Spinal cord (tissue), 10 donors: ENCODE measurements around the gene TUT4. TPM values are rescaled to one million over a fixed set of nuclear protein-coding genes. Genes with fewer than 3 reads are reported as not detected.
A peak's percentile ranks its signal among the peaks of the same experiment; 100 is the strongest.

Experiments
- DNase-seq, 6 donors: peaks; one replicate each; pipeline versions ENCODE4 v3.0.0 to v3.0.0-alpha.2; 2013 to 2015; ENCODE audit warnings: low spot score in 6 of 6, low read depth in 4 of 6
- H3K27ac ChIP-seq: one replicate; pipeline ENCODE4 v1.5.1; 2013; ENCODE audit warnings: low read depth, low read length, control low read depth
- H3K27me3 ChIP-seq: one replicate; pipeline ENCODE4 v1.6.1; 2013; ENCODE audit warnings: low read length; ENCODE audit not compliant: control insufficient read depth, insufficient read depth
- H3K36me3 ChIP-seq: one replicate; pipeline ENCODE4 v1.6.1; 2013; ENCODE audit warnings: low read length; ENCODE audit not compliant: control insufficient read depth, insufficient read depth
- H3K4me1 ChIP-seq: one replicate; pipeline ENCODE4 v1.6.1; 2013; ENCODE audit warnings: low read length; ENCODE audit not compliant: control insufficient read depth, insufficient read depth
- H3K4me3 ChIP-seq: one replicate; pipeline ENCODE4 v1.5.1; 2013; ENCODE audit warnings: low read depth, low read length, control low read depth
- H3K9me3 ChIP-seq: one replicate; pipeline ENCODE4 v1.6.1; 2013; ENCODE audit warnings: low read length; ENCODE audit not compliant: control insufficient read depth, insufficient read depth
- WGBS: methylation state at CpG from one replicate; pipeline ENCODE4 v1.1.5; 2013; ENCODE audit warnings: missing lambda C conversion rate; ENCODE audit not compliant: insufficient coverage; 5-methylcytosine and 5-hydroxymethylcytosine counted together
- polyA plus RNA-seq, 2 donors: library from polyadenylated mRNA; unstranded; fragments of 120-200 nt; gene quantifications; one replicate each; pipeline ENCODE4 v1.2.1, GENCODE V29; 2013; ENCODE audit not compliant: insufficient read length in 2 of 2
- total RNA-seq, 2 donors: library from RNA; depleted of rRNA in 1 of 2; stranded (reverse); fragments of 120-200 nt in 1 of 2; fragments of >200 nt in 1 of 2; gene quantifications; one replicate each; pipeline versions ENCODE4 v1.2.3 to v1.2.4, GENCODE V29; 2013 to 2014
- donor health status: healthy.

TUT4 gene
- total and polyA plus RNA-seq, 4 donors: 59.8 to 99.8 (median 84.5) TPM

DNA sequence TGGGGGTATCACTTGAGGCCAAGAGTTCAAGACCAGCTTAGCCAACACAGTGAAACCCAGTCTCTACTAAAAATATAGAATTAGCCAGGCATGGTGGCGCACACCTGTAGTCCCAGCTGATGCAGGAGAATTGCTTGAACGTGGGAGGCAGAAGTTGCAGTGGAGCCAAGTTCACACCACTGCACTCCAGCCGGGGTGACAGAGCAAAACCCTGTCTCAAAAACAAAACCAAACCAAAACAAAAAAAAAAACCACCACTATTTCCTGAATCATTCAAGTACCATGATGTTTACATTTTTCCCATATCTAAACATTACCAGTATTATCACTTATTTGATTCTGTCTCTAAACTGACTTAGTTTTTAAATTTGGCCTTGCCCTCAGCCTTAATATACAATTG lies 29.5 kb downstream of the TUT4 start:
- Histone ChIP-seq H3K4me1 (no peaks in the 10 kb centered on the region), H3K9me3 (no peaks in the 10 kb centered on the region), H3K27me3 (no peaks in the 10 kb centered on the region), H3K36me3 (peaks cover 17% of the 10 kb centered on the region), H3K4me3 (no peak overlapping the region), H3K27ac (no peak overlapping the region)
- no peak for DNase-seq
- WGBS: 91% methylated on average over 3 of the region's 3 CpGs

DNA sequence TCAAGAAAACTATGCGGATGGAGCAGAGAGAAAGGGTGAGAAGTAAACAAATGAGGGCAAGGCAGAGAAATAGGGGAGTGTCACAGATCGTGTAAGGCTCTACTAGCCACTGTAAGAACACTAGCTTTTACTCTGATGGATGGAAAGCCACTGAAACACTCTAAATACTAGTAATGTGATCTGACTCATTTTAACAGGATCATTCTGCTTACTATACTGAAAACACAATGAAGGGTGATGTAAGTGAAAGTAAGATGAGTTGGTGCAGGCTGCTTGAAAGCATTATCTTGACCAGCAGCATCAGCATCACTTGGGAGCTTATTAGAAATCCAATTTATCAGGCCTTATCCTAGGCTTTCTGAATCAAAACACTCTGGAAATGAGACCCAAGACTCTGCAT lies 32.7 kb downstream of the TUT4 start:
- Histone ChIP-seq H3K27ac (no peak overlapping the region), H3K36me3 (peaks cover 17% of the 10 kb centered on the region), H3K4me1 (no peaks in the 10 kb centered on the region), H3K4me3 (no peak overlapping the region), H3K9me3 (no peaks in the 10 kb centered on the region), H3K27me3 (no peaks in the 10 kb centered on the region)
- DNase-seq: no peak
- WGBS: no CpG with 5 or more reads among the region's 2 CpGs

DNA sequence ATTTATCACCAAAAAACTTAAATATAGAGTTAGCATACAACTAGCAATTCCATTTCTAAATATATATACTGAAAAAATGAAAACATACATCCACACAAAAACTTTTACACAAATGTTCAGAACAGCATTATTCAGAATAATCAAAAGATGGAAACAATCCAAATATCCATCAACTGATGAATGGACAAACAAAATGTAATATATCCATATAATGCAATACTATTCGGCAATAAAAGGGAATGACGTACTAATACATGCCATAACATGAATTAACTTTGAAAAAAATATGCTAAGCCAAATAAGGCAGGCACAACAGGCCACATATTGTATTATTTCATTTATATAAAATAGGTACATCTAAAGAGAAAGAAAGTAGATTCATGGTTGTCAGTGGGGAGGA lies 33.9 kb downstream of the TUT4 start:
- Histone ChIP-seq H3K36me3 (peaks cover 8% of the 10 kb centered on the region), H3K27ac (no peak overlapping the region), H3K27me3 (no peaks in the 10 kb centered on the region), H3K4me3 (no peak overlapping the region), H3K4me1 (no peaks in the 10 kb centered on the region), H3K9me3 (no peaks in the 10 kb centered on the region)
- no peak for DNase-seq
- WGBS: no CpG with 5 or more reads among the region's 2 CpGs

DNA sequence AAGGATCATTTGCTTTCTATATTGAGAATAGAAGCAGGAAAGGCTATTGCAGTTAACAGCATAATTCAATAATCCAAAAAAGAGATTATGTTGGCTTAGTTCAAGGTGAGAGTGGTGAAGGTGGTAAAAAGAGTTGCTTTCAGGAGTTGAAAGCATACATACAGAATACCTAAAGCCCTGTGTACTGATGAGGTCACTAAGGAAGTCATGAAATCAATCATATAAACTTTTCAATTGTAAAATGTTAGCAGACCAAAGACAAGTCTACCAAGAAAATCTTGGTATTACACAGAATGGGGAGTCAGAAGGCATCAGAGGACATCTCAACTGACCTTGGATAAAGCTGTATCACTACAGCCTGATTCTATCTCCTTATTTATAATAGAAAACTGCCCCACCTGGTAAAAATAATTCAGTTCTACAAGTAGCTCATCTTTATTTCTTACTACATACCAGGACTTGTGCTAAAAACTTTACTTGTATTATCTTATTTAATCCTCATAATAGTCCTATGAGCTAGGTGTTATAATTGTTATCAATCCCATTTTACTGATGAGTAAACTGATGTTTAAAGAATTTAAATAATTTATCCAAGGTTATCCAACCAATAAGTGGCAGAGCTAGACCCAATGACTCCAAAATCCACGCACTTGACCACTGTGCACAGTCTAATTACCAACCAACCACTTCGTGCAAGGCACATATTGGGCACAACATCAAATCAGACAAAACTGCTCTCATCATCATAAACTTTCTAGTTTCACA lies 40.9 kb downstream of the TUT4 start:
- peaks cover 9% of the 10 kb centered on the region for H3K36me3 ChIP-seq
- 100% methylated on average over 1 of the region's 2 CpGs for WGBS
- no peaks in the 10 kb centered on the region for H3K9me3 ChIP-seq
- no peak for DNase-seq
- H3K4me3 ChIP-seq: no peak overlapping the region
- no peaks in the 10 kb centered on the region for H3K4me1 ChIP-seq
- H3K27me3 ChIP-seq: no peaks in the 10 kb centered on the region
- H3K27ac ChIP-seq: no peak overlapping the region

DNA sequence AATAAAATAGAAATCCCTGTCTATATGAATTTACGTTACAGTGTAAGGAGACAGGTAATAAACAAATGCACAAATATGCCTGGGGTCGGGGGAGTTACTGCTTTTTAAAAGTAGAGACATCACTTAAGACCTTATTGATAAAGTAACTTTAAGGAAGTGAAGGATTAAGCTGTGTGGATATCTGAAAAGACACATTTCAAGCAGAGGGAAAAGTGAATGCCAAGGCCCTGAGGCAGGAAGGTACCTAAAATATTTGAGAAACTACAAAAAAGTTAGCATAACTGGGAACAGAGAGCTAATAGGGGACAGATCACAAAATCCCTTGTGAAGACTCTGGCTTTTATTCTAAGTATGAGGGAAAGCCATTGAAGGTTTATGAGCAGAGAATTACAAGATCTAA lies 41.5 kb downstream of the TUT4 start:
- H3K4me1 ChIP-seq: no peaks in the 10 kb centered on the region
- peaks cover 9% of the 10 kb centered on the region for H3K36me3 ChIP-seq
- no peak for DNase-seq
- no peaks in the 10 kb centered on the region for H3K27me3 ChIP-seq
- no peaks in the 10 kb centered on the region for H3K9me3 ChIP-seq
- H3K27ac ChIP-seq: no peak overlapping the region
- 100% methylated on average over 1 of the region's 2 CpGs for WGBS
- no peak overlapping the region for H3K4me3 ChIP-seq

DNA sequence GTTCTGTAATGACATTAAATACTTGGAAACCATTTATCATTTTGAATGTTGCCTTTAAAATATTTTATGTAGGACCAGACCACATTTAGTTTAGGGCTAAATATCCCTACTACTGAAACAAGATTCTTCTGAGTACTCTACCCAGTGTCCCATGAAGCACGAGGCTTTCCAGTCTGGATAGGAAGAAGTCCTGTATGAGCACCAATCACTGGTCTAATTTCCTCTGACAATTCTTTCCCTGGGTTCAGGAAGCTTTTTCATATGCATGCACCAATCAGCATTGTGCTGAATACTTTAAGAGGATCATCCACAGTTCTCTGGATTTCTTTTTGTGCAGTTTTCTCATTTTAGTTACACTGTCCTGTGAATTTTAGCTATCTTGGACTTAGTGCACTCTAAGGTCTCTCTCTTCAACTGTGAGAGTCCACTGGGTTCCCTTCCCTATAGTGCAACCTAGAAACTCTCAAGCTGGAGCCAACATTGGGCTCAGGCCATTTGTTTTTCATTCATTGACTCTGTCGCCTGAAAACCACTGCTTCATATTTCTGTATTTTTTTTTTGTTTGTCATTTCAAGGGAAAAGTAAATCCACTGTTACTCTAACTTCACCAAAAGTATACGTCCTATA lies 45.9 kb downstream of the TUT4 start:
- Histone ChIP-seq H3K4me3 (no peak overlapping the region), H3K36me3 (peaks cover 8% of the 10 kb centered on the region), H3K4me1 (no peaks in the 10 kb centered on the region), H3K27ac (no peak overlapping the region), H3K9me3 (no peaks in the 10 kb centered on the region), H3K27me3 (no peaks in the 10 kb centered on the region)
- DNase-seq: no peak
- WGBS: no CpG with 5 or more reads among the region's 3 CpGs

DNA sequence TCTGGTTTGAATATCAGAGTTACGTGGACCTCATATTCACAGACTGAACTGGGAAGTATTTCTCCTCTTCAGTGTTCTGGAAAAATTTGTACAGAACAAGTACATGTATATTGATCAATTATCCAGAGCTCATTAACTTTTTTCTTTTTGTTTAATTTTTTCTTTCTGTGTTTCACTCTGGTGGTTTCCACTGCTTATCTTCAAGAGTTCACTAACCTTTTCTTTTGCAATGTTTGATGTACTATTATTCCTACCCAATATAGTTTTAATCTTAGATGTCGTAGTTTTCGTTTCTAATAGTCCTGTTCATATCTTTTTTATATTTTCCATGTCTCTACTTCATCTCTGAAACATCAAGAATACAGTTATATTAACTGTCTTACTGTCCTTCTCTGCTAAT lies 46.5 kb downstream of the TUT4 start:
- no peaks in the 10 kb centered on the region for H3K9me3 ChIP-seq
- peaks cover 8% of the 10 kb centered on the region for H3K36me3 ChIP-seq
- no peak for DNase-seq
- H3K4me1 ChIP-seq: no peaks in the 10 kb centered on the region
- WGBS: no CpG with 5 or more reads among the region's 3 CpGs
- H3K27ac ChIP-seq: no peak overlapping the region
- no peak overlapping the region for H3K4me3 ChIP-seq
- no peaks in the 10 kb centered on the region for H3K27me3 ChIP-seq

DNA sequence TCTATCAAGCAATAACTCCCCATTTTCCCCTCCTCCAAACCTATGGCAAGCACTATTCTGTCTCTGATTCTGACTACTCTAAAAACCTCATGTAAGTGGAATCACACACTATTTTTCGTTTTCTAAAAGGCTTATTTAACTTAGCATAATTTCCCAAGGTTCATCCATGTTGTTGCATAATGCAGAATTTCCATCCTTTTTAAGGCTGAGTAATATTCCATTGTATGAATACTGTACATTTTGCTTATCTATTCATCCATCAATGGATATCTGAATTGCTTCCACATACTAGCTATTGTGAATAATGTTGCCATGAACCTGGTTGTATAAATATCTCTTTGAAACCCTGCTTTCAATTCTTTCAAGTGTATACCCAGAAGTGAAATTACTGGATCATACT lies 48.2 kb downstream of the TUT4 start:
- peaks cover 8% of the 10 kb centered on the region for H3K36me3 ChIP-seq
- no CpG with 5 or more reads among the region's 1 CpG for WGBS
- H3K27me3 ChIP-seq: no peaks in the 10 kb centered on the region
- no peaks in the 10 kb centered on the region for H3K9me3 ChIP-seq
- H3K27ac ChIP-seq: no peak overlapping the region
- DNase-seq: no peak
- no peak overlapping the region for H3K4me3 ChIP-seq
- H3K4me1 ChIP-seq: no peaks in the 10 kb centered on the region

DNA sequence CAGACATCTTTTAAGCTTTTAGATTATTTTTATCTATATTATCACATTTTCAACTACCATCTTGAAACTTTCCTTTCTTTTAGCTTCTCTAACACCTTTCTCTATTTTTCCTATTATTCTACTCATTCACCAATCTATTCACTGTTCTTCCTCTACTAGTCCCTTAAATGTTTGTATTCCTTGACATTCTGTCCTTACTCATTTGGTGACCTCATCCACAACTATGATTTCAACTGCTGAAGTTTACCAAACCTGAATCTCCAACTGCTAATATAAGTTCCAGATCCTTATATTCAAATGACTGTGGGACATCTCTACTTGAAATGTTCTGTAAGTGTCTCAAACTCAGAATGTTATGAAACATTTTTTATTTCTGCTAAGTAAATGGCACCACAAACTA lies 49.2 kb downstream of the TUT4 start:
- no peaks in the 10 kb centered on the region for H3K27me3 ChIP-seq
- no peak for DNase-seq

DNA sequence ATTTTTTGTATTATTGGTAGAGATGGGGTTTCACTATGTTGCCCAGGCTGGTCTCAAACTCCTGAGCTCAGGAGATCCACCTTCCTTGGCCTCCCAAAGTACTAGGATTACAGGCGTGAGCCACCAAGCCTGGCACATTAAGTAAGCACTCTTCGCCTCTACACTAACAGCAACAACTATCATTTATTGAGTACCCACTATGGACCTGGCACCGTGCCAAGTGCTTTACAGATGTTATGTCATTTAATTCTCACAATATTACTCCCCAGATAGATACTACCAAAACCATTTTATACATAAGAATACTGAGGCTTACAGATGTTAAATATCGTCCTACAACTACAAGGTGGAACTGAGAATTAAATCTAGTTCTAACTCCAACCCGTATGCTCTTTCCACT lies 50.1 kb downstream of the TUT4 start:
- Histone ChIP-seq H3K4me1 (no peaks in the 10 kb centered on the region), H3K4me3 (no peak overlapping the region), H3K36me3 (peaks cover 8% of the 10 kb centered on the region), H3K9me3 (no peaks in the 10 kb centered on the region), H3K27ac (no peak overlapping the region), H3K27me3 (no peaks in the 10 kb centered on the region)
- DNase-seq: peak in 2 of 6 donors; percentile 2 to 21
- 74% methylated on average over 3 of the region's 5 CpGs for WGBS

More for the DNA sequence above, 49.2 kb downstream of the TUT4 start:
- H3K4me3 ChIP-seq: no peak overlapping the region
- no peaks in the 10 kb centered on the region for H3K9me3 ChIP-seq
- H3K4me1 ChIP-seq: no peaks in the 10 kb centered on the region
- peaks cover 8% of the 10 kb centered on the region for H3K36me3 ChIP-seq
- H3K27ac ChIP-seq: no peak overlapping the region
